GM19035 (cell line): ENCODE results near the gene STX16.

Experiments
- ATAC-seq: cut with Tn5 transposase; IDR thresholded peaks from one replicate; pipeline ENCODE4 v1.9.1; 2021; ENCODE audit not compliant: unreplicated experiment

Gene STX16

GRCh38 chr20:58673119-58673518, 22.0 kb downstream of the STX16 start:
- ATAC-seq, result no peak

DNA sequence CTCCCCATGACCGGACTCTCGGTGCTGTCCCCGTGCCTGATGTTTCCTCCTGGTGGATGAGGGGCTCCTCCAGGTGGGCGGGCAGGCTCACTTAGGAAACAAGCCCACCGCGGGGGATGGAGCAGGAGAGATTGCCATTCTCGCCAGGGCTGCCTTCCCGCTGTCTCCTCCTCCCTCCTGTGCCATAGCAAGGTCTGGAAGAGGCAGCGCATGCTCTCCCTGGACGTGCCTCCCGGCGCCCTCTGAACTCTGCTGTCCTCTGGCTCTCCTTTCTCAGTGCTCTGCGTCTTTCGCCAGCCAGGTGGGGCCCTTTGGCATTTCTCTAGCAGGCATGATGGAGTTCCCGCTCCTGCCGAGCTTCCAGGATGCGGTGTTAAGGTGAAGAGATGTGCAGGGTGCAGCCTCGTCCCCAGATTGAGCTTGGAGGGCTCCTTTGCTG, 24.1 kb downstream of the STX16 start:
- ATAC-seq, result no peak

DNA sequence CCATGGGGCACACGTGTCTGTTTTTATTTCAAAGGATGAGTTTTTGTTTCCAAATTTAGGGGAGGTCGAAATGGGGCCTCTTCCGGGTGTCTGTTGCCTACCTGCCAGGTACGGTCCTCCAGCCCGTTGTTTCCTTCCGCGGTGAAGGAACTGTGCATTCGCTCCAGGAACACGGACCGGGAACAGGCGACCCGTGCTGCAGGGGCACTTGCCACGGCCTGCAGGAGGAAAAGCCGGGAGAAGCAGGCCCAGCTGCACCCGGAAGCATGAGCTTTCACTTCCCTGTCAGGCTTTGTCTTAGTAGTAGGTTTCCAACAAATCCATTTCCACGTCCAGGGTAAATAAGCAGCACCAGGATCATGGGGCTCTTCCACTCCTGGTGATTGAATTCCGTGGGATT, 24.6 kb downstream of the STX16 start:
- no peak for ATAC-seq

GRCh38 chr20:58676161-58676560, 25.1 kb downstream of the STX16 start:
- ATAC-seq, result no peak

GRCh38 chr20:58677079-58677604, 26.1 kb downstream of the STX16 start:
- ATAC-seq, result no peak

DNA sequence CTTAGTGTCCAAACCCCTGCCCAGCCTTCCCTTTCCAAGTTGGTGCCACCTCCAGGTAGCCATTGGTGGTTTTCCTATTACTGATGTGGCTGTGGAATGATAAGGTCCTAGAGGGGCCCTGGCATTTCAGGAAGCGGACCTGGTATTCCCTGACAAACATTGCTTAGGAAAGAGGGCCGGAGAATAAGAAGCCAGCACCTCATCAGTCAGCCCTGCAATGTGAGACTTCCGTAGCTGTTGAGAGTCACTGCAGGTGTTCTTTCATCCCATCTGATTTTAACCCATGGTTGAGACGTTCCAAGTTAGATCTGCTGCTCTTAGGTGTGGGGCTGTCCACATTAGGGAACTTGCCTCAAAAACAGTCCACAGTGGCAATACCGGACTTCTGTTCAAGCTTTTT, 26.7 kb downstream of the STX16 start:
- ATAC-seq, result no peak

- no peak for ATAC-seq
Observed at GRCh38 chr20:58678806-58679205, 27.7 kb downstream of the STX16 start.

DNA sequence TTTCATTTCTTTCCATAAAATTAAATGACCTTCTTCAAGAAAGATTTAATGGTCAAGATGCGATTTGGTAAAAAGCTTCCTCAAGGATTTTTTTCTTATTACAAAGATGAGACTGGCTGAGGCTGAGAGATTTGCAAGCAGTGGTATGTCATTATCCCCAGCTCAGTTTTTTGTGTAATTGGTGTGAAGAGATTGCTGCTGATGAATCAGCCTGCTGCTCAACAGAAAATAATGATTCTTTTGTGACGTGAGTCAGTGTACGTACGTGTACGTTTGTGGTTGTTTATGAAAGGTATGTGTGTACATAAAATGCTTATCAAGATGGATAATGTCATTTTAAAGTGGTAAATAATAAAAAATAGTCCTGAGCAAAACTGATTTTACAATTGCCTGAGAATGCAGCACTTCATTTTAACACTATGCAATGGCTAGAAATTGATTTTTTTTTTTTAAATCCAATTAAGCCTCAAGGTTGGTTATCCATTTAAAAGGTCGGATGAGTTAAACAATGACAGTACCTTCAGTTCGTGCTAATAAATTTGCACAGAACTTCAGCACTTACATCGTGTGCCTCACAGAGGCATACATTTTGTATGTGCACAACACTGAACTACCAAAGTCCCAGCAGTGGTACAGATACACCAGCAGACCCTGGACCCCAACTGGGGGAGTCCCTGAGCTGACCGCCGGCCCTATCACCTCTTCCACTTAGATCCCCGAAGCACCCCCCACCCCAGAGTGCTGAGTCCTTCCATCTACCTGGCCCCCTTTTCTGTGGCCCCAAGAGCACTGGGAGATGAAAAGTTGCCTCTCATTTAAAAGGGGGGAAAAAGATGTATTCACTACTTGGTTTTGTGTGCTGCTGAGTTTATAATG, 31.8 kb downstream of the STX16 start:
- no peak for ATAC-seq

DNA sequence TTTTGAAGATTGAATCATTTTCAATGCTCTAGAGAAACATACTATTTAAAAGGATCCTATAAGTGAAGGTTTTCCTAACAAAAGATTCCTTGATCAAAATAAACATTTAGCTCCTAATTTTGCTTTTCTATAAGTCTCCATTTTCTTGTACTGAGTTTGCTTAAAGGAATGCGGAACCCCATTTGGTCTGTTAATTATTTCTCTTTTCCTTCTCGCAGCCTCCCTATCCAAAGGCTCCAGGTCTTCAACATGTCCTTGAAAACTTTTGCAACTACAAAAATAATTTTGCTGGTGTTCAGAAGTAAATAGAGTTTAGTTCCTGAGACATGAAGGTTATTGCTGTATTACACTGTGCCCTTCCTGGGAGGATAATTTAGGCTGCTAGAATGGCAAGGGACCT, 33.2 kb downstream of the STX16 start:
- no peak for ATAC-seq

- ATAC-seq, result no peak
Observed at GRCh38 chr20:58685988-58686387, 34.9 kb downstream of the STX16 start.

DNA sequence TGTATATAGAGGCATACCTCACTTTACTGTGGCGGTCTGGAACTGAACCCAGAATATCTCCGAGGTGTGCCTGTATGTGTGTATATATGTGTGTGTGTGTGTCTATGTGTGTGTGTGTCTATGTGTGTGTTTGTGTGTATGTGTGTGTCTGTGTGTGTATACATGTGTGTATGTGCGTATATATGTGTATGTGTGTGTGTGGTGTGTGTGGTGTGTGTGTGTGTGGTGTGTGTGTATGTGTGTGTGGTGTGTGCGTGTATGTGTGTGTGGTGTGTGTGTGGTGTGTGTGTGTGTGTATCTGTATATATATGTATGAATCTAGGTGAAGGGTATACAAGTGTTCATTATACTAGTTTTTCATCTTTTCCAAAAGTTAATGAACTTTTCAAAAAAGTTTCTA, 37.3 kb downstream of the STX16 start:
- ATAC-seq, result no peak

GRCh38 chr20:58688840-58689239, 37.8 kb downstream of the STX16 start:
- ATAC-seq, result no peak

DNA sequence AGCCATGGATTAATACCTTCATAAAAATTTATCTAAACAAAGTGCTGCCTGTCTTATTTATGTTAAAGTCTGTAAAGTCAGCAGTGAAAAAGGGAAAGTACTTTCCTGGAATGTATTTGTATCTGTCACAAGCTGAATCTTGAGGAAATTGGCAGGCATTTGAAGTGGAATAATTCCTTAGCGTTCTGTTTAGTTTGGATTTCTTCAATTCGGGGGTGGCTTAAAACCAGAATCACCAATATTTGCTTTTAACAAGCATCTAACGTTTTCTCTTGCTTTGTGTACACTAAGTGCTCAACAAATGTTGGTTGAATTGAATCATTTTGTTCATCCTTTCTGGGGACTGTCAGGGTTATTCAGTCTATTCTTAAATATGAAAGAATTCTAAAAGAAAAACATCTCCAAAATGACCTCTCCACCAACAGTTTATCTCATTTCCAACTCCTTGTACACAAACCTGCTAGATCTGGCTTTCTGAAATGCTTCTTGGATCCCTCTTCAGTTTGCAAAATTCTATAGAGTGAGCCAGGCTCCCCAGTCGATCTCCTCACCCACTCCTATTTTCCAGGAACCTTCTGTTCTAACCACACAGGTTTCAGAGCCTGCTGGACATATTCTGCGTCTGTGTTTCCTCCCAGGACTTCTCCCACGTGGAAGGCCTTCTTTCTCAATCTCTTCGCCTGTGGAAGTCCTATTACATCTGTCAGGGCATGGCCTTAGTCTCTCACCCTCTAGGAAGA, 39.5 kb downstream of the STX16 start:
- no peak for ATAC-seq

- no peak for ATAC-seq
Observed at GRCh38 chr20:58691773-58692578, 40.9 kb downstream of the STX16 start.

- ATAC-seq, result peak; percentile 89
Observed at GRCh38 chr20:58692579-58693225, 41.6 kb downstream of the STX16 start, which contains the start of gene NPEPL1. Gene NPEPL1 (plus strand): TSS chr20:58692800. CDS start chr20:58692901, 101 bp downstream.

DNA sequence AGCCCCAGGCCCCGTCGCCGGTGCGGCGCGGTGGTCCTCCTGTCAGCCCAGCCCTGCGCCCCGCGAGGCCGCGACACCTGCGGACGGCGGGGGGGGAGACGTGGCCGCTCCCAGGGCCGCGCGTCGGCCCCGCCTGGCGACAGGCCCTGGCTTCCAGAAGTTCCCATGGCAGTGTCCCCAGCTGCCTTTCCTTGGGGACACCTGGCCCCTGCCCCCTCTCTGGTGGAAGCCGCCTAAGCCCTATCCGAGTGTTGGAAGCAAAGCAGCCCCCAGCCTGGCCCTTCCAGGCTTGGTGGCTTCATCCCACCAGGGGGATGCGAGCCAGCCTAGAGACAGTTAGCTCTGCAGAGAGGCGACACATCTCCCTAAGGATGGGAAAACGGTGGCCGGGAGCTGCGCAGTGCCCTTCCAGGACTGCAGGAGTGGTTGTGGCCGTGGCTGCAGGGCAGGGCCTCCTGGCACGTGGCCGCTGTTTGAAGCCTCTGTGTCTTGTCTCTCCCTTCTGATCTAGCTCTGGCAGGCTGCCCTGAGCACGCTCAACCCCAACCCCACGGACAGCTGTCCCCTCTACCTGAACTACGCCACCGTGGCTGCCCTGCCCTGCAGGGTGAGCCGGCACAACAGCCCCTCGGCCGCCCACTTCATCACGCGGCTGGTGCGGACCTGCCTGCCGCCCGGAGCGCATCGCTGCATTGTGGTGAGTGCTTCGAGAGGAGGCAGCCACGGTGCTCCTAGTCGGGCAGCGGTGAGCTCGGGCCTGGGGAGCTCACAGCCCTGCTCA, 42.3 kb downstream of the STX16 start:
- no peak for ATAC-seq

GRCh38 chr20:58694241-58695083, 43.4 kb downstream of the STX16 start:
- no peak for ATAC-seq

DNA sequence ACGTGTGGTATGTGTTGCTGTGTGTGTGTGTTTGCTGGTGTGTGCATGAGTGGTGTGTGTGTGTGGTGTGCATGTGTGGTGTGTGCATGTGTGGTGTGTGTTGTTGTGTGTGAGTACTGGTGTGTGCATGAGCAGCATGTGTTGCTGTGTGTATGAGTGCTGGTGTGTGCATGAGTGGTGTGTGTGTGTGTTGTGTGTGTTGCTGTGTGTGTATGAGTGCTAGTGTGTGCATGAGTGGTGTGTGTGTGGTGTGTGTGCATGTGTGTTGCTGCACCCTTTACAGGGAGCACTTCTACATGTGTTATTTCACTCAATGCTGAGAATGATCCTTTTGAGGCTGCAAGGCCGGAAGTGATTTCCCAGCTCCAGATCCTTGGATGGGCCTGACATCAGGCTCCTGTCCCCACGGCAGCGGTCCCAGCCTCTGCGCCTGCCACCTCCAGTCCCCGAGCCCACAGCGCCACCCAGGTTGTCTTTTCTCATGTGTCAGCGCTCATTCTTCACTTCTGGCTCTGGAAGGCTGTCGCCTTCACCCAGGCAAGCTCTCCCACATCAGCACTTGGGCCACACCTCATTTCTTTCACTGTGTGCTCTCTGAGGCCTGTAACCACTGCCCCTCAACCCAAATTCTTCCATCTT, 44.1 kb downstream of the STX16 start:
- no peak for ATAC-seq
